HepG2 (cell line): ENCODE data around the gene PHTF2. TPM values are rescaled to one million over a fixed set of nuclear protein-coding genes. Genes with fewer than 3 reads are reported as not detected.

Source experiments
- ATAC-seq: fragments of 200-7000 bp; cut with Tn5 transposase; 3 replicates; pipeline ENCODE4 v1.9.1; 2020; ENCODE audit warnings: mild to moderate bottlenecking, moderate library complexity
- BruUV-seq: library from RNA; stranded (reverse); fragments of 400-500 nt; replicated peaks from 2 replicates; lab custom pipeline; 2021; lab: Mats Ljungman, UMichigan
- CTCF ChIA-PET: fragments of 300-600 bp; formaldehyde crosslinking; extraction: SDS; loops from one replicate; lab custom pipeline; 2021; ENCODE audit warnings: low total read pairs, inconsistent platforms, low intra/inter-chr PET ratio; lab: Yijun Ruan, JAX
- POLR2A ChIA-PET: fragments of 350-600 bp; sonication (Branson Sonifier 250); formaldehyde crosslinking; loops from one replicate; lab custom pipeline; 2020; ENCODE audit warnings: antibody characterized with exemption, inconsistent platforms; lab: Yijun Ruan, JAX
- DNase-seq: peaks from one replicate; pipeline ENCODE4 v3.0.0-alpha.2; 2015; ENCODE audit warnings: low spot score
- FAIRE-seq: peaks from 3 replicates; lab custom pipeline; 2011; peaks lifted over from hg19 to GRCh38; lab: Jason Lieb, UNC
- H2AFZ ChIP-seq: one replicate; pipeline ENCODE4 v1.6.1; 2011; ENCODE audit warnings: low read length, inconsistent platforms
- H3K27ac ChIP-seq: fragments of 300-600 bp; 3 replicates; pipeline ENCODE4 v1.8.0; 2011; ENCODE audit warnings: mixed run types, mild to moderate bottlenecking, mixed read lengths, low read length, inconsistent platforms; ENCODE audit not compliant: insufficient read depth; ENCODE audit errors: extremely low read length
- H3K27me3 ChIP-seq, 2 experiments: fragments of 200-600 bp in 1 of 2; 2 replicates in 1 of 2; 3 replicates in 1 of 2; pipeline versions ENCODE4 v1.6.0 to v1.8.0; 2011; ENCODE audit warnings: low read length in 2 of 2, mild to moderate bottlenecking in 2 of 2, moderate library complexity in 2 of 2, inconsistent platforms in 1 of 2; ENCODE audit not compliant: insufficient read depth in 2 of 2, control insufficient read depth in 1 of 2
- H3K36me3 ChIP-seq, 2 experiments: fragments of 200-600 bp in 1 of 2; replicated peaks in 1 of 2; 2 replicates in 1 of 2; 3 replicates in 1 of 2; pipeline versions ENCODE4 v1.5.1 to v1.8.0; 2011; ENCODE audit warnings: low read length in 2 of 2, inconsistent platforms in 1 of 2; ENCODE audit not compliant: insufficient read depth in 2 of 2, control insufficient read depth in 1 of 2
- H3K4me1 ChIP-seq: 2 replicates; pipeline ENCODE4 v1.5.1; 2012; ENCODE audit warnings: low read length, inconsistent platforms; ENCODE audit not compliant: insufficient read depth
- H3K4me2 ChIP-seq: 2 replicates; pipeline ENCODE4 v1.6.0; 2011; ENCODE audit warnings: low read depth, low read length, inconsistent platforms
- H3K4me3 ChIP-seq, 3 experiments: fragments of 200-600 bp in 1 of 3; sonication (generic), shearing (Covaris generic) in 1 of 3; replicated peaks in 1 of 3; 2 replicates each; pipeline ENCODE4 v1.5.1; 2011 to 2016; ENCODE audit warnings: low read length in 3 of 3, inconsistent platforms in 2 of 3, low read depth in 2 of 3, mild to moderate bottlenecking in 2 of 3, control low read depth in 1 of 3, mixed read lengths in 1 of 3; ENCODE audit not compliant: insufficient read depth in 1 of 3
- H3K79me2 ChIP-seq: one replicate; pipeline ENCODE4 v1.6.1; 2011; ENCODE audit warnings: low read length, inconsistent platforms; ENCODE audit not compliant: insufficient read depth
- H3K9ac ChIP-seq: 2 replicates; pipeline ENCODE4 v1.6.0; 2011; ENCODE audit warnings: mild to moderate bottlenecking, low read depth, low read length, inconsistent platforms; ENCODE audit not compliant: insufficient read depth
- H3K9me3 ChIP-seq: 2 replicates; pipeline ENCODE4 v1.5.1; 2012; ENCODE audit warnings: mild to moderate bottlenecking, low read length
- H4K20me1 ChIP-seq: 2 replicates; pipeline ENCODE4 v1.6.0; 2011; ENCODE audit warnings: inconsistent platforms, mild to moderate bottlenecking, low read length, moderate library complexity; ENCODE audit not compliant: insufficient read depth
- HNF4G ChIP-seq, 2 experiments: sonication (generic) in 1 of 2; formaldehyde crosslinking in 1 of 2; IDR thresholded peaks; 2 replicates each; pipeline versions ENCODE4 v1.4.0 to v1.6.1; 2011 to 2020; ENCODE audit warnings: borderline replicate concordance in 2 of 2, low read depth in 2 of 2, mild to moderate bottlenecking in 2 of 2, low read length in 1 of 2, missing genetic modification reagents in 1 of 2, moderate library complexity in 1 of 2
- PITX1 ChIP-seq: sonication (generic); formaldehyde crosslinking; IDR thresholded peaks from 2 replicates; pipeline ENCODE4 v1.5.1; 2020; ENCODE audit warnings: mild to moderate bottlenecking, missing genetic modification reagents
- RFXANK ChIP-seq: IDR thresholded peaks from 2 replicates; pipeline ENCODE4 v1.6.1; 2016
- THYN1 ChIP-seq: sonication (generic); formaldehyde crosslinking; IDR thresholded peaks from 2 replicates; pipeline ENCODE4 v1.8.1; 2023; ENCODE audit warnings: low read depth, mild to moderate bottlenecking, moderate library complexity, missing genetic modification reagents, borderline replicate concordance
- ZNF205 ChIP-seq: IDR thresholded peaks from 2 replicates; pipeline ENCODE4 v1.6.1; 2018; ENCODE audit warnings: missing biosample characterization, missing genetic modification reagents
- ZNF660 ChIP-seq: sonication (generic); formaldehyde crosslinking; IDR thresholded peaks from 2 replicates; pipeline ENCODE4 v1.5.1; 2020; ENCODE audit warnings: mild to moderate bottlenecking, low read depth, missing genetic modification reagents, borderline replicate concordance
- WGBS: methylation state at CpG from one replicate; pipeline ENCODE4 v1.1.6; 2017; ENCODE audit warnings: low lambda C conversion rate; 5-methylcytosine and 5-hydroxymethylcytosine counted together
- in situ Hi-C: cut with HindIII; loops from 2 replicates; pipeline ENCODE4 v1.10.0; 2017; ENCODE audit warnings: low pct_unique_long_range_greater_than_20kb; ENCODE audit not compliant: extremely low pct_ligation_motif_present
- intact Hi-C: fragments of 100-400 bp; cut with micrococcal nuclease; formaldehyde crosslinking; loops from one replicate; pipeline ENCODE4 v1.10.0; 2022; ENCODE audit not compliant: unreplicated experiment
- polyA plus RNA-seq, 8 experiments: library from polyadenylated mRNA; depleted of rRNA in 3 of 8; stranded (reverse) in 7 of 8; unstranded in 1 of 8; fragments of >200 nt; fragmentation: Illumina TruSeq in 4 of 8; extraction: Trizol in 4 of 8; gene quantifications; 2 replicates each; pipeline versions ENCODE4 v1.2.1 to v1.2.3, GENCODE V29; 2011 to 2016; ENCODE audit warnings: low read depth in 4 of 8, missing spikeins in 1 of 8, mixed read lengths in 1 of 8; ENCODE audit not compliant: insufficient read depth in 1 of 8
- total RNA-seq, 5 experiments: library from RNA; depleted of rRNA; stranded (reverse); fragments of >200 nt; fragmentation: Illumina TruSeq; extraction: Trizol; gene quantifications; 2 replicates each; pipeline ENCODE4 v1.2.3, GENCODE V29; 2016; ENCODE audit warnings: low read depth in 1 of 5
- TF ChIP-seq, protein P1 (sequence below): sonication (generic); formaldehyde crosslinking; IDR thresholded peaks from 2 replicates; pipeline ENCODE4 v1.9.0; 2021; ENCODE audit warnings: missing genetic modification reagents, borderline replicate concordance
- TF ChIP-seq, protein P2 (sequence below): fragments of 450-650 bp; IDR thresholded peaks from 2 replicates; pipeline ENCODE4 v1.6.1; 2017; ENCODE audit warnings: mild to moderate bottlenecking

Gene PHTF2
- total and polyA plus RNA-seq, 2 of the 13 experiments (the other 11 are each of a cell fraction or from before 2014, with no cell fraction given), result 7.4 to 10.2 TPM

DNA sequence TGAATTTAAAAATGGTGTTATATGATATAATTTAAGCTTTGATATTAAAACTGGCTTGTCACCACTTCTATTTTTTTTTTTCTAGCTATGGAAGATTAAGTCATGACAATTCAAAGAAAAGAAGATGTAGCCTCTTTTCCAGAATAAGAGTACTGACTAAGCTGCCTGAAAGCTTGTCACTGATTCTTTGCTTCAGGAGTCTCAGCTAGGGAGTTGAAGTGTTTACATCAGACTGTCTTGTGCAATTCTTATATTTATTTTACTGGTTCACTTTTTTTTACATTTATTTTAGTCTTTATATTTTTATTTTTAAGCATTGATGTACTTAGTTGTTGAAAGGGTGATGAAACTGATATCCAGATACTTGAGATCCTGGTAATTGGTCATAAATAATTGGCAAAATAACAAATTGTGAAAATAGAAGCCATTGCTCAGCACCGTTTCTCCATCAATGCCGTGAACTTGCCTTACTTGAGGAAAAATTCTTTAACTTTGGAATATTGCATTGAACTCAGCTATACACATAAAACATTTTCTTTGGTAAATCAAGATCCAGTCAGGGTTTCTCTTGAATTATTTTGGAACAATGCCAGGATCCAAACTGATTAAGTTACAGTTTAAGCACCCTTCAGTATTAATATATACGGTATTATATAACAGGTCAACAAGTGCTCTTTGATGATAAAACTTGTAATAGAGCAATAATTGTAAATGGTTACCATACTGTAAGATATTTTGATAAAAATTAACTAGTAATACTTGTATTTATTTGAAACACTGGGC lies 156.4 kb downstream of the PHTF2 start:
- Histone ChIP-seq H3K9me3 (no peaks in the 10 kb centered on the region), H3K27ac (no peak overlapping the region), H3K4me2 (no peak overlapping the region), H4K20me1 (no peaks in the 10 kb centered on the region), H3K36me3 (no peaks in the 10 kb centered on the region), H3K4me3 (no peak overlapping the region), H2AFZ (no peak overlapping the region), H3K79me2 (no peaks in the 10 kb centered on the region), H3K9ac (no peak overlapping the region), H3K27me3 (no peaks in the 10 kb centered on the region), H3K4me1 (no peaks in the 10 kb centered on the region)
- ATAC-seq (no peak), FAIRE-seq (no peak), DNase-seq (no peak)
- ChIA-PET POLR2A (no interaction called here), CTCF (no interaction called here)
- whole genome bisulfite sequencing, result 91% methylated on average over 3 of the region's 3 CpGs
- TF ChIP-seq RFXANK (CRISPR knock-in tag) (no peak), ZNF660 (CRISPR knock-in tag) (no peak), ZNF205 (CRISPR knock-in tag) (no peak), PITX1 (CRISPR knock-in tag) (no peak), HNF4G (IDR thresholded peaks at IDR 0.05; ENCODE audit: borderline replicate concordance, low read depth, low read length) (no peak), HNF4G (CRISPR knock-in tag; IDR thresholded peaks at IDR 0.05; ENCODE audit: borderline replicate concordance, low read depth) (no peak), THYN1 (CRISPR knock-in tag) (no peak)
- TF ChIP-seq, protein P1, sequence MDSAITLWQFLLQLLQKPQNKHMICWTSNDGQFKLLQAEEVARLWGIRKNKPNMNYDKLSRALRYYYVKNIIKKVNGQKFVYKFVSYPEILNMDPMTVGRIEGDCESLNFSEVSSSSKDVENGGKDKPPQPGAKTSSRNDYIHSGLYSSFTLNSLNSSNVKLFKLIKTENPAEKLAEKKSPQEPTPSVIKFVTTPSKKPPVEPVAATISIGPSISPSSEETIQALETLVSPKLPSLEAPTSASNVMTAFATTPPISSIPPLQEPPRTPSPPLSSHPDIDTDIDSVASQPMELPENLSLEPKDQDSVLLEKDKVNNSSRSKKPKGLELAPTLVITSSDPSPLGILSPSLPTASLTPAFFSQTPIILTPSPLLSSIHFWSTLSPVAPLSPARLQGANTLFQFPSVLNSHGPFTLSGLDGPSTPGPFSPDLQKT, result no peak
- TF ChIP-seq, protein P2, sequence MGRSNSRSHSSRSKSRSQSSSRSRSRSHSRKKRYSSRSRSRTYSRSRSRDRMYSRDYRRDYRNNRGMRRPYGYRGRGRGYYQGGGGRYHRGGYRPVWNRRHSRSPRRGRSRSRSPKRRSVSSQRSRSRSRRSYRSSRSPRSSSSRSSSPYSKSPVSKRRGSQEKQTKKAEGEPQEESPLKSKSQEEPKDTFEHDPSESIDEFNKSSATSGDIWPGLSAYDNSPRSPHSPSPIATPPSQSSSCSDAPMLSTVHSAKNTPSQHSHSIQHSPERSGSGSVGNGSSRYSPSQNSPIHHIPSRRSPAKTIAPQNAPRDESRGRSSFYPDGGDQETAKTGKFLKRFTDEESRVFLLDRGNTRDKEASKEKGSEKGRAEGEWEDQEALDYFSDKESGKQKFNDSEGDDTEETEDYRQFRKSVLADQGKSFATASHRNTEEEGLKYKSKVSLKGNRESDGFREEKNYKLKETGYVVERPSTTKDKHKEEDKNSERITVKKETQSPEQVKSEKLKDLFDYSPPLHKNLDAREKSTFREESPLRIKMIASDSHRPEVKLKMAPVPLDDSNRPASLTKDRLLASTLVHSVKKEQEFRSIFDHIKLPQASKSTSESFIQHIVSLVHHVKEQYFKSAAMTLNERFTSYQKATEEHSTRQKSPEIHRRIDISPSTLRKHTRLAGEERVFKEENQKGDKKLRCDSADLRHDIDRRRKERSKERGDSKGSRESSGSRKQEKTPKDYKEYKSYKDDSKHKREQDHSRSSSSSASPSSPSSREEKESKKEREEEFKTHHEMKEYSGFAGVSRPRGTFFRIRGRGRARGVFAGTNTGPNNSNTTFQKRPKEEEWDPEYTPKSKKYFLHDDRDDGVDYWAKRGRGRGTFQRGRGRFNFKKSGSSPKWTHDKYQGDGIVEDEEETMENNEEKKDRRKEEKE, result no peak
- in situ Hi-C loops (no loop called here), intact Hi-C loops (no loop called here)
- BruUV-seq, result no TSS peak
